ENCODE measurements around the gene HCAR2.
"Not testable (repeated sequence)": the region's sequence is repeated elsewhere in the genome, so short reads cannot be mapped to it uniquely, and the experiment has no call there.

HCAR2 gene

GRCh38 chr12:122716658-122717057 is 13.5 kb upstream of the HCAR2 start, which contains the start of gene HCAR3:
TSS of gene HCAR3 (minus strand) at chr12:122716811. CDS start at chr12:122716737, 74 bp downstream.
- not testable (repeated sequence) for DNase-seq (ENCODE audit: low read depth)

GRCh38 chr12:122715211-122715610 is 12.1 kb upstream of the HCAR2 start:
- DNase-seq (ENCODE audit: low read depth) = not testable (repeated sequence)

- not testable (repeated sequence) for DNase-seq (ENCODE audit: low read depth)
These were observed 10.5 kb upstream of the HCAR2 start for GRCh38 chr12:122713491-122714188.

GRCh38 chr12:122711266-122711665 is 8.1 kb upstream of the HCAR2 start:
- DNase-seq (ENCODE audit: low read depth) = not testable (repeated sequence)

- not testable (repeated sequence) for DNase-seq (ENCODE audit: low read depth)
These were observed 7.2 kb upstream of the HCAR2 start for GRCh38 chr12:122710341-122710740.

GRCh38 chr12:122709287-122709686 is 6.1 kb upstream of the HCAR2 start:
- not testable (repeated sequence) for DNase-seq (ENCODE audit: low read depth)

GRCh38 chr12:122703841-122704240 is 684 bp upstream of the HCAR2 start:
- DNase-seq (ENCODE audit: low read depth) = not testable (repeated sequence)

GRCh38 chr12:122701481-122701880 is 1.7 kb downstream of the HCAR2 start:
- DNase-seq (ENCODE audit: low read depth) = not testable (repeated sequence)

GRCh38 chr12:122700038-122700710 is 3.0 kb downstream of the HCAR2 start:
- DNase-seq (ENCODE audit: low read depth) = not testable (repeated sequence)

GRCh38 chr12:122696922-122697321 is 6.2 kb downstream of the HCAR2 start:
- not testable (repeated sequence) for DNase-seq (ENCODE audit: low read depth)

GRCh38 chr12:122691566-122691965 is 11.6 kb downstream of the HCAR2 start:
- no peak for DNase-seq (ENCODE audit: low read depth)

- DNase-seq (ENCODE audit: low read depth) = no peak
These were observed 14.9 kb downstream of the HCAR2 start for GRCh38 chr12:122688291-122688690.

- no peak for DNase-seq (ENCODE audit: low read depth)
These were observed 16.1 kb downstream of the HCAR2 start for GRCh38 chr12:122687086-122687485.

GRCh38 chr12:122686538-122686937 is 16.6 kb downstream of the HCAR2 start:
- no peak for DNase-seq (ENCODE audit: low read depth)

GRCh38 chr12:122684297-122684813 is 18.8 kb downstream of the HCAR2 start:
- DNase-seq (ENCODE audit: low read depth) = no peak

GRCh38 chr12:122681814-122682213 is 21.3 kb downstream of the HCAR2 start:
- no peak for DNase-seq (ENCODE audit: low read depth)

- DNase-seq (ENCODE audit: low read depth) = not testable (repeated sequence)
These were observed 22.2 kb downstream of the HCAR2 start for GRCh38 chr12:122680989-122681388.

- not testable (repeated sequence) for DNase-seq (ENCODE audit: low read depth)
These were observed 26.4 kb downstream of the HCAR2 start for GRCh38 chr12:122676781-122677180.

GRCh38 chr12:122676015-122676414 is 27.1 kb downstream of the HCAR2 start:
- not testable (repeated sequence) for DNase-seq (ENCODE audit: low read depth)

GRCh38 chr12:122672515-122672914 is 30.6 kb downstream of the HCAR2 start:
- DNase-seq (ENCODE audit: low read depth) = no peak

GRCh38 chr12:122669397-122670070 is 33.6 kb downstream of the HCAR2 start:
- DNase-seq (ENCODE audit: low read depth) = no peak

GRCh38 chr12:122668268-122668667 is 34.9 kb downstream of the HCAR2 start:
- no peak for DNase-seq (ENCODE audit: low read depth)

GRCh38 chr12:122665759-122666158 is 37.4 kb downstream of the HCAR2 start:
- DNase-seq (ENCODE audit: low read depth) = no peak
